GM06990 (cell line): ENCODE results near the gene HBA2.
"Not testable (repeated sequence)": the region's sequence is repeated elsewhere in the genome, so short reads cannot be mapped to it uniquely, and the experiment has no call there.

ENCODE experiments used
- DNase-seq: peaks from one replicate; pipeline ENCODE4 v3.0.0-alpha.2; 2011; ENCODE audit not compliant: insufficient read length; ENCODE audit errors: extremely low read depth
- H3K27me3 ChIP-seq: replicated peaks from 2 replicates; pipeline ENCODE4 v1.6.0; 2011; ENCODE audit warnings: low read length; ENCODE audit not compliant: control insufficient read depth, insufficient read depth
- H3K36me3 ChIP-seq: 2 replicates; pipeline ENCODE4 v1.5.1; 2011; ENCODE audit warnings: low read length; ENCODE audit not compliant: control insufficient read depth, insufficient read depth
- H3K4me3 ChIP-seq: replicated peaks from 2 replicates; pipeline ENCODE4 v1.5.1; 2011; ENCODE audit warnings: low read depth, mild to moderate bottlenecking, control low read depth, low read length
- CTCF ChIP-seq: IDR thresholded peaks from 2 replicates; pipeline ENCODE4 v1.5.1; 2011; ENCODE audit warnings: low read length, control low read depth, mild to moderate bottlenecking, inconsistent platforms; ENCODE audit not compliant: insufficient read depth, poor library complexity, severe bottlenecking

The HBA2 gene

GRCh38 chr16:143456-143855 is 29.2 kb upstream of the HBA2 start:
- DNase-seq, result no peak
- H3K27me3 ChIP-seq, result no peaks in the 10 kb centered on the region
- no peak for TF ChIP-seq CTCF
- no peak overlapping the region for H3K4me3 ChIP-seq
- no peaks in the 10 kb centered on the region for H3K36me3 ChIP-seq

- no peak for DNase-seq
Observed at GRCh38 chr16:144797-145252, 27.9 kb upstream of the HBA2 start.

GRCh38 chr16:146646-147045 is 26.0 kb upstream of the HBA2 start:
- no peak for DNase-seq
- no peaks in the 10 kb centered on the region for H3K27me3 ChIP-seq

More at GRCh38 chr16:144797-145252, 27.9 kb upstream of the HBA2 start:
- TF ChIP-seq CTCF, result no peak
- Histone ChIP-seq H3K4me3 (no peak overlapping the region), H3K36me3 (no peaks in the 10 kb centered on the region), H3K27me3 (no peaks in the 10 kb centered on the region)

GRCh38 chr16:149024-149660 is 23.5 kb upstream of the HBA2 start:
- H3K27me3 ChIP-seq, result no peaks in the 10 kb centered on the region
- DNase-seq, result no peak
- no peak overlapping the region for H3K4me3 ChIP-seq
- TF ChIP-seq CTCF, result no peak
- no peaks in the 10 kb centered on the region for H3K36me3 ChIP-seq

More at GRCh38 chr16:146646-147045, 26.0 kb upstream of the HBA2 start:
- no peak overlapping the region for H3K4me3 ChIP-seq
- no peaks in the 10 kb centered on the region for H3K36me3 ChIP-seq
- no peak for TF ChIP-seq CTCF

- H3K27me3 ChIP-seq, result no peaks in the 10 kb centered on the region
- no peak within 1 kb of the TSS for H3K4me3 ChIP-seq
- H3K36me3 ChIP-seq, result no peaks in the 10 kb centered on the region
- no peak for TF ChIP-seq CTCF
- DNase-seq, result no peak
Observed at GRCh38 chr16:152141-153128, 20.2 kb upstream of the HBA2 start, which contains the start of gene HBZ. TSS of gene HBZ (plus strand) at chr16:152644. CDS start at chr16:152910, 266 bp downstream.

GRCh38 chr16:153129-153521 is 19.6 kb upstream of the HBA2 start:
- not testable (repeated sequence) for H3K27me3 ChIP-seq, DNase-seq, H3K4me3 ChIP-seq, H3K36me3 ChIP-seq

GRCh38 chr16:153550-154216 is 19.0 kb upstream of the HBA2 start:
- not testable (repeated sequence) for H3K4me3 ChIP-seq, H3K27me3 ChIP-seq

More at GRCh38 chr16:153550-154216, 19.0 kb upstream of the HBA2 start:
- not testable (repeated sequence) for H3K36me3 ChIP-seq, DNase-seq
